SK-N-SH treated with all-trans-retinoic acid at 6 μM for 48 hours (cell line): ENCODE data around the gene PSMD10.

Experiments used
- ATAC-seq: fragments of 200-7000 bp; cut with Tn5 transposase; 3 replicates; pipeline ENCODE4 v1.9.1; 2020; ENCODE audit warnings: mild to moderate bottlenecking, moderate library complexity
- BACH2 ChIP-seq: fragments of 250-450 bp; sonication (Bioruptor Pico); IDR thresholded peaks from 2 replicates; pipeline ENCODE4 v1.9.0; 2021; ENCODE audit warnings: mild to moderate bottlenecking, borderline replicate concordance
- CREB5 ChIP-seq: fragments of 250-450 bp; sonication (Bioruptor Pico); IDR thresholded peaks from 2 replicates; pipeline ENCODE4 v1.5.1; 2020; ENCODE audit warnings: low read depth, mild to moderate bottlenecking, moderate library complexity
- CSDC2 ChIP-seq: fragments of 250-450 bp; sonication (Bioruptor Pico); IDR thresholded peaks from 2 replicates; pipeline ENCODE4 v1.5.0; 2020; ENCODE audit warnings: mild to moderate bottlenecking, moderate library complexity
- CSRNP3 ChIP-seq: fragments of 250-450 bp; sonication (Bioruptor Pico); IDR thresholded peaks from 2 replicates; pipeline ENCODE4 v1.5.1; 2021; ENCODE audit warnings: mild to moderate bottlenecking, moderate library complexity
- ESRRG ChIP-seq: fragments of 250-450 bp; sonication (Bioruptor Pico); IDR thresholded peaks from 2 replicates; pipeline ENCODE4 v1.6.1; 2021; ENCODE audit warnings: mild to moderate bottlenecking
- GLIS3 ChIP-seq: fragments of 250-450 bp; sonication (Bioruptor Pico); IDR thresholded peaks from 2 replicates; pipeline ENCODE4 v1.5.0; 2020; ENCODE audit warnings: mild to moderate bottlenecking, moderate library complexity
- ISL1 ChIP-seq: fragments of 250-450 bp; sonication (Bioruptor Pico); IDR thresholded peaks from 2 replicates; pipeline ENCODE4 v2.1.2; 2022; ENCODE audit warnings: mild to moderate bottlenecking, moderate library complexity
- OSR1 ChIP-seq: fragments of 250-450 bp; sonication (Bioruptor Pico); IDR thresholded peaks from 2 replicates; pipeline ENCODE4 v1.8.0; 2022; ENCODE audit warnings: moderate library complexity, mild to moderate bottlenecking, inconsistent platforms
- PATZ1 ChIP-seq: fragments of 250-450 bp; sonication (Bioruptor Pico); IDR thresholded peaks from 2 replicates; pipeline ENCODE4 v1.8.0; 2020; ENCODE audit warnings: mild to moderate bottlenecking, moderate library complexity, borderline replicate concordance
- PPARA ChIP-seq: fragments of 250-450 bp; sonication (Bioruptor Pico); IDR thresholded peaks from 2 replicates; pipeline ENCODE4 v1.5.0; 2020; ENCODE audit warnings: mild to moderate bottlenecking, borderline replicate concordance
- RARB ChIP-seq: fragments of 250-450 bp; sonication (Bioruptor Pico); IDR thresholded peaks from 2 replicates; pipeline ENCODE4 v1.8.0; 2021; ENCODE audit warnings: mild to moderate bottlenecking, moderate library complexity
- SNAI2 ChIP-seq: fragments of 250-450 bp; sonication (Bioruptor Pico); IDR thresholded peaks from 2 replicates; pipeline ENCODE4 v1.5.0; 2020; ENCODE audit warnings: mild to moderate bottlenecking, moderate library complexity
- TCF4 ChIP-seq: fragments of 250-450 bp; sonication (Bioruptor Pico); IDR thresholded peaks from 2 replicates; pipeline ENCODE4 v1.8.0; 2021; ENCODE audit warnings: mild to moderate bottlenecking, moderate library complexity, borderline replicate concordance
- TOX ChIP-seq: fragments of 250-450 bp; sonication (Bioruptor Pico); IDR thresholded peaks from 2 replicates; pipeline ENCODE4 v1.8.0; 2021; ENCODE audit warnings: mild to moderate bottlenecking, moderate library complexity, borderline replicate concordance
- TSHZ2 ChIP-seq: fragments of 250-450 bp; sonication (Bioruptor Pico); IDR thresholded peaks from 2 replicates; pipeline ENCODE4 v1.5.0; 2020; ENCODE audit warnings: mild to moderate bottlenecking, moderate library complexity
- ZC3H10 ChIP-seq: fragments of 250-450 bp; sonication (Bioruptor Pico); IDR thresholded peaks from 2 replicates; pipeline ENCODE4 v1.5.1; 2021; ENCODE audit warnings: mild to moderate bottlenecking, moderate library complexity
- ZFP3 ChIP-seq: fragments of 250-450 bp; sonication (Bioruptor Pico); IDR thresholded peaks from 2 replicates; pipeline ENCODE4 v1.5.0; 2020; ENCODE audit warnings: mild to moderate bottlenecking, moderate library complexity
- ZFP30 ChIP-seq: fragments of 450-650 bp; formaldehyde crosslinking; IDR thresholded peaks from 2 replicates; pipeline ENCODE4 v1.5.0; 2022; ENCODE audit warnings: mild to moderate bottlenecking, moderate library complexity
- ZNF565 ChIP-seq: fragments of 450-650 bp; formaldehyde crosslinking; conservative IDR thresholded peaks from 2 replicates; pipeline ENCODE4 v1.5.0; 2020; ENCODE audit warnings: low read depth, mild to moderate bottlenecking, moderate library complexity
- ZNF70 ChIP-seq: fragments of 450-650 bp; formaldehyde crosslinking; IDR thresholded peaks from 2 replicates; pipeline ENCODE4 v1.5.0; 2020; ENCODE audit warnings: mild to moderate bottlenecking, moderate library complexity
- ZNF8 ChIP-seq: fragments of 450-650 bp; formaldehyde crosslinking; IDR thresholded peaks from 2 replicates; pipeline ENCODE4 v1.5.0; 2020; ENCODE audit warnings: mild to moderate bottlenecking, moderate library complexity

The PSMD10 gene

GRCh38 chrX:108126661-108127060, 35.3 kb upstream of the PSMD10 start (continued):
- TF ChIP-seq CSRNP3 (CRISPR knock-in tag): no peak
- no peak for TF ChIP-seq SNAI2
- TF ChIP-seq ESRRG (CRISPR knock-in tag): no peak
- no peak for TF ChIP-seq PATZ1 (CRISPR knock-in tag)
- no peak for TF ChIP-seq ZC3H10 (CRISPR knock-in tag)
- TF ChIP-seq RARB (CRISPR knock-in tag): no peak
- no peak for TF ChIP-seq ZNF8
- no peak for TF ChIP-seq TCF4
- no peak for TF ChIP-seq GLIS3 (CRISPR knock-in tag)

DNA sequence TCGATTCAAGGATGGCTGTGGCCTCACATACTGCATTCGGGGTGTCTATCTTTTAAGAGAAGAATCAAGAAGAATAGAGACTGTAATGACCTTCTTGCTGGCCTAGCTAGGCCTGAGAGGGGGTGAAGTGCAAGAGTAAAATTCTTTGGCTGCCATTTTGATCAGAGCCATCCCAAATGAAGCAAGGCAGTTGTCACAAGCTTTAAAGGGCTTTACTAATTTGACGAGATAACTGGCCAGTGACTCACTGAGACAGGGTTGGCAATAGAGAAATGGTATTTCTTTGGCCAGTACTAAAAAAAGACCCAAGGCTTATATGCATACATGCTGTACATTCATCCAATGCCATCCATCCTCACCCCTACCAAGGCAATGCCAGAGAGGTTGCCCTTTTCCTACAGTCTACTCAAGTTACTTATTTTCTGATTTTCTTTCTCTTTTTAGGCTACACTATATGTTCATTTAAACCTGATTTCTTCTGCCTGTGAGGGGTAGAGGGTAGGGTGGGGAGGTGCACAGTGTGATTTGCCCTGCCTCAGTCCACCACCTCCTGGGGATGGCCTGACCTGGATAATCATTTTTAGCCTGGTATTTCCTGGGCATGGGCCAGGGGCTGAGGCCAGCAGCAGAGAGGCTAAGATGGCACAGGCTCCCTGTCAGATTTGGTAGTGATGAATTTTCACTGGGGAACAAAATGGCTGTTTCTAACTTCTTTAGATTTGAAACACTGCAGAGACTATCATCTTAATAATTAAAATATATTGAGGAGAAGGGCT, 32.4 kb upstream of the PSMD10 start:
- ATAC-seq: no peak
- TF ChIP-seq ZNF565 (CRISPR knock-in tag) (no peak), ZFP3 (CRISPR knock-in tag) (no peak), ZFP30 (CRISPR knock-in tag) (no peak), GLIS3 (CRISPR knock-in tag) (no peak), RARB (CRISPR knock-in tag) (no peak), CREB5 (CRISPR knock-in tag) (no peak), SNAI2 (no peak), ZNF70 (CRISPR knock-in tag) (no peak), TSHZ2 (CRISPR knock-in tag) (no peak), CSDC2 (CRISPR knock-in tag) (no peak), ISL1 (CRISPR knock-in tag) (no peak), BACH2 (CRISPR knock-in tag) (no peak), TOX (no peak), ESRRG (CRISPR knock-in tag) (no peak), TCF4 (no peak), OSR1 (no peak), PPARA (CRISPR knock-in tag) (no peak), ZNF8 (no peak), CSRNP3 (CRISPR knock-in tag) (no peak)

DNA sequence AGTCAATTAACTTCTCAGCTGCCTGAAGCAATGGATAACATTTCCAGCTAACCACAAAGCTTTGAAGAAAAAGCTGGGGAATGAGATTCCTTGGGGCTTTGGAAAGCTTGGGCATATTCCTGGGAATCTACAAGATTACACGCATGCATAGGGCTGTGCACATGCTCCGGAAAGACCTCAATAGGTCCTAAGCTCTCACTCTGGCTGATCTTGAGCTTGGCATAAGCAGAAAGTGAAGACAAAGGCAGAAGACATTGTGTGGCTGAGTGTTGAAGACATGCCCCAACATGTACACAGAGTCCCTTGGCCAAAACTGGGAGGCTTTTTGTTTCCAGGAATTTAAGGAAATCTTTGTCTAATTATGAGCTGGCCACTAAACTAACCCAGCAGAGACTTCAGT, 31.4 kb upstream of the PSMD10 start:
- no peak for ATAC-seq
- TF ChIP-seq ZNF70 (CRISPR knock-in tag): no peak
- 0 out of 2 replicates have a peak, but pooled peaks have one; percentile 36 for TF ChIP-seq OSR1
- no peak for TF ChIP-seq SNAI2
- TF ChIP-seq CSRNP3 (CRISPR knock-in tag): no peak
